ENCODE results near the gene SMPD3.

SMPD3 gene

GRCh38 chr16:68379472-68380347 is 68.6 kb downstream of the SMPD3 start:
- no peak for DNase-seq

GRCh38 chr16:68378436-68379415 is 69.6 kb downstream of the SMPD3 start:
- DNase-seq: no peak

DNA sequence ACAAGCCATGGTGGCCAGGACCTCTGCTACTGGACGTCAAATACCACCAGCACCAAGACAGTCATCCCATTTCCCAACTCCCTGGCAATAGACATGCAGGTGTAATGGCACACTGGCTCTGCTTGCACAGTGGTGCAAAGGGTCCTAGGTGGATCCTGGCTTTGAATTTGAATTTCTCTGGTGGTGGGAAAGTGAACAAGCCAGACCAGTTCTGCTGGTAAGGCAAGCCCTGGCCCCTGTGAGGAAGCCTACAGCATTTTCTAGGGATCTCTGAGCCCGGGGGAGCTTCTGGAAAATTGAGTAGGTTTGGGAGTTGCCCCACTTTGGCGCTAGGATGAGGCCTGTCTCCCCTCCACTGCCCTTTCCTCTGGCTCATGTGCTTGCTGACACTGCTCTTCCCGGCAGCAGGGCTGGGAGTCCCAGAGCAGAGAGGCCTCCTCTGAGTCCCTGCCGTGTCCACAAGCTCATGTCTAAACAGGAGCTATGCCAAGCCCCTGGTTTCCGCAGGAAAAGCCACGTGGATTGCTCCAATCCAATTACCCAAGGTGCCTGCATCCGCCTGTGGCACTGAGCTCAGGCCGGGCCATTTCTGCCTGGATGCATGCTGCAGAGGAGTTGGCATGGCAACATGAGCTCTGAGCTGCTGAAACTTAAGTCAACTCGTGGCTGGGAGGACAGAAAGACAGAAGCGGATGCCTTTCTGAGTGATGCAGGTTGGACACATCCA is 70.5 kb downstream of the SMPD3 start:
- DNase-seq: peak in 1 of 2 donors; percentile 22

DNA sequence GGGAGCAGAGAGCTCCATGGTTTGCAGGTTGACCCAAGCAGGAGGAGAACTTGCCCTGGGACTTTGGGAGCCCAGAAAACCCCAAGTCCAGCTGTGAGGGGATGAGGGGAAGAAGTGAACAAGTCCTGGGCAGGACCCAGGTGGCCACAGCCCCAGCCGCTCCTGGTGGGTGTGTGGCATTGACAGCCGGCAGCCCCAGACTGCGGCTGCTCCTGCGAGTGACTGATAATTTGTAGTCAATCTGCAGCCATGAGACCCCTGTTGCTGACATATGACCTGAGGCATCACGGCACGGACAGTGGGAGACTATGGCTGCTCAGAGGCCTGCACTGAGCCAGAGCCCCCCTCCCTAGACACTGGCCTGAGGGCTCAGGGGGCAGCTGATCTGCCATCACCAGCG is 71.1 kb downstream of the SMPD3 start:
- DNase-seq: no peak

DNA sequence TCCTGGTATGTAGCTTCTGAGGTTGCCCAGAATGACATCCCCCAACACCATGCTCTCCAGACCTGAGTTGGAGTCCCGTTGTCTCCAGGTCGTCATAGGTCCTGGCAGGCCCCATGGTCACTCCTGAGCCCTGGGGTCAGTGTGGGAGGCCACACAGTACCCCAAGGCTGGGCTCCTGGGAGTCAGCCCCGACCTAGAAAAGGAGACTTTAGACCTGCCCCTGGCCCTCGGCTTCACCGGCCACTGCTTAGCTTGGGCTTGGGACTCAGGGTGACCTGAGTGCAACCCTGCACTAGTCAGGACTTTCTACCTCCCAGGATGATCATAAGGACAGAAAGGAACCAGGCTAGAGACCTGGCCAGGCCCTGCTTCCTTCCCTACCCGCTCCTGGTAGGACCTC is 71.7 kb downstream of the SMPD3 start:
- no peak for DNase-seq

- DNase-seq: no peak
Observed at GRCh38 chr16:68375801-68376536, 72.3 kb downstream of the SMPD3 start.

DNA sequence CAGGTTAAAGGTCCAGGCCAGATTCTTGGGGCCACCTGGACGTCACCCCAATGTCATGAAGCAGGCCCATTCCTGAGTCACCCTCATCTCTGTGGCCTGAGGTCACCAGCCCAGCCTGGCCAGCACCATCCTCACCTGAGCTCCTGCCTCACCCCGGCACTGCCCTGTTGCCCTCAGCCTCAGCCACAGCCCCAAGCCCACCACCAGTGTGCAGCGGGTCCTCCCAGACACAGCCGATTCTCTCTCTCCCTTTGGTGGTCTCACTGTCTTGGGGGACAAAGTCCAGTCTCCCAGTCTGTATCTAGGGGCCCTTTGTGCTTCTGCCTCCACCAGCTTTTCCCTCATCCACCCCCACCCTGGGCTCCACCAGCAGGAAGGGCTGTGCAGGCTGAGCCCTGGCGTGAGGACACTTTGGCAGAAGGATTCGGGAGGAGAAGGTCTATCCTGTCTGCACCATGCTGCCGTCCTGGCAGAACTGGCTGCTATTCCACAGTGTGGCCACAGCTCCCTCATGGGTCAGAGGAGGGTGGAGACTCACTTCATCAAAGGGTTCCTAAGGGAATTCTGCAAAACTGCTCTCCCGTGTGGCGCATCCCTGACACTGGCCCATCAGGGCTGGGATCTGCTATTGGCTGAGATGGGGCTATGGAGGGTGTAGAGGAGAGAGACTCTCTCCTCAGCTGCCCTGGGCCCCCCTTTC is 73.2 kb downstream of the SMPD3 start:
- no peak for DNase-seq

- no peak for DNase-seq
Observed at GRCh38 chr16:68374246-68374805, 74.0 kb downstream of the SMPD3 start.

DNA sequence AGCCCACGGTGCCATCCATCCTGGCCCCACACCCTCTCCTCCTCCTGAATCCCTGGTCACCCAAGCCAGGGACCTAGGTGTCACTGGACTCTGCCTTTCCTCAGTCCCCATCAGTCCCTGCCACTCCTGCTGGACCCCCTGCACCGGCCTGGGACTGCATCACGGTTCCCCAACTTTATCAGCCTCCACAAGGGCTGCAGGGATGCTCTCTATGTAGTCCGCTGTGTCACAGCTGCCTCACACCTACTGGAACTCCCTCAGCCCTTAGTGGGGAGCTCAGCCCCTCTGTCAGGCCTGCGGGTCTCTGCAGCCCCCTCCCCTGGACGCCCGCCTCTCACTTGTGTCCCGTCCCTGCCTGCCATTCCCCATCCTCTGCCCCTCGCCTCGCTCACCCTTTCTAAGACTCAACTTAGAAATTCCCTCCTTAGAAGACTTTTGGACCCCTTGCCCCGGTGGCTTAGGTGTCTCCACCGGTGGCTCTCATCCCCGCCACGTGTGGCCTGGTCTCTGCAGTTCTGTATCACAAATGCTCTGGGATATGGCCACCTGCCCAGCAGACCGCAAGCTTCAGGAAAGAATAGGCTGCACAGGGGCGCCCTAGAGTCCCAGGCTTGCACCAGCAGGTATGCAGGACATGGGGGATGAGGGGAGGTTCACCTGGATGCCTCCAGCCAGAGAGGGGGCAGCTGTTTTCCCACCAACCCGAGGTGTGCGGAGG is 74.6 kb downstream of the SMPD3 start:
- DNase-seq: no peak

DNA sequence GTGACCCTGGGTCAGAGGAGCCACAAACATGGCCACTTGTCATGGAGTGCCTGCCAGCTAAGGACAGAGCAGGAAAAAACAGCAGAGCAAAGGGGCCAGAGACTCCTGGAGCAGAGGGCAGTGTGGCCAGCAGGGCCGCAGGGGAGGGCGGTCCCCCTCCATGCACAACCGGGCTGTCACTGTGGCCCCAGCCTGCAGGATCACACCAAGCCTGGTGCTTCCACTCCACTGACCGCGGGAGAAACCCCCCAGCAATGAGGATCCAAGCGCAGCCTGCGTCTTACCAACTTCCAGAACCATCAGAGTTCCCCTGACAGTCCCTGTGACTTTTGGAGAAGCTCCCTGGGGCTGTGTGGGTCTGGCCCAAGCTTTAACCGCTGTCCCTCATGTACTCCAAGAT is 75.5 kb downstream of the SMPD3 start:
- DNase-seq: no peak

- no peak for DNase-seq
Observed at GRCh38 chr16:68372381-68372720, 76.0 kb downstream of the SMPD3 start.

DNA sequence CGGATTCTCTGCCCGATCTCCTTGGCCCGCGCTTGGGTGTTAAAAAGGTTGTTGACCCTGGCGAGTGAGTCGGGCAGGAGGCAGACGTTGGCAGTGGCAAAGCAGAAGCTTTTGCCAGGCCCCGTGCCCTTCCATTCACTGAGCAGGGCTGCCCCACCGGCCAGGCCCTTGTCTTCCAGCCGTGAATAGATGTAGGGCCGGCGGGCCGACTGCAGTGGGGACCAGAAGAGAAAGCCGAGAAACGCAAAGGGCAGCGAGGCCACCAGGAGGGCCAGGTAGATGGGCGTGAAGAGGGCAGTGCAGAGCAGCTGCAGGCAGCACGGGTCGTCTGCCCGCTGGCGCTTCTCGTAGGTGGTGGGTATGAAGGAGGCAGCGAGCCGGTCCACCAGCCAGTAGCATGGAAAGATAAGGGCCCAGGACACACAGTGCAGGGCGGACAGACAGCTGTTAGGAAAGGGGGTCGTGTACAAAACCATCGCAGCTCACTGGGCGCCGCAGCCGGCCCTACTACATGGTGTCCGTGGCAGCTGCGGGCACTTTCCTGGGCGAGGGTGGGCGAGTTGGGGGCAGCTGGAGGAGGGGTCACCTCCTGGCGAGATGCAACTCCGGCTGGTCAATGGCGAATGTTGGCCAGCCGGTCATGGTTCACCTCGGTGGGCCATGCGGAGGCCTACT is 76.5 kb downstream of the SMPD3 start:
- DNase-seq: no peak

DNA sequence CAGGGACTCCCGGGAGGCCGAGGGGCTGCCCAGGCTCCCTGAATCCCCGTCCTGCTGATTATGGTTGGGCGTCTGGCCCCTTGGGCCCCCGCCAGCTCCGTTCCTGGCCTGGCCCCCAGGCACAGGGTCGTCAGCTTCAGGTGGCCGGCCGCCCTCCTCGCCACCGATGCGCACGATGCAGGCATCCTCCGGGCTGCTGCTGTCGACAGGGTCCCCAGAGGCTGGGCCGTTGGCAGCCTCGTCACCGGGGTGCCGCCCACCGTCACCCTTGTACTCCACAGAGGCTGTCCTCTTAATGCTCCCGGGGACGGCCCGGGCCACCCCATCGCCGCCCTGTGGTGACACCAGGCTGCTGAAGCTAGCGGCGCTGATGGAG is 77.0 kb downstream of the SMPD3 start:
- DNase-seq: no peak

- no peak for DNase-seq
Observed at GRCh38 chr16:68370581-68371275, 77.6 kb downstream of the SMPD3 start.

- no peak for DNase-seq
Observed at GRCh38 chr16:68369697-68370580, 78.4 kb downstream of the SMPD3 start.

GRCh38 chr16:68369168-68369567 is 79.1 kb downstream of the SMPD3 start:
- DNase-seq: no peak

DNA sequence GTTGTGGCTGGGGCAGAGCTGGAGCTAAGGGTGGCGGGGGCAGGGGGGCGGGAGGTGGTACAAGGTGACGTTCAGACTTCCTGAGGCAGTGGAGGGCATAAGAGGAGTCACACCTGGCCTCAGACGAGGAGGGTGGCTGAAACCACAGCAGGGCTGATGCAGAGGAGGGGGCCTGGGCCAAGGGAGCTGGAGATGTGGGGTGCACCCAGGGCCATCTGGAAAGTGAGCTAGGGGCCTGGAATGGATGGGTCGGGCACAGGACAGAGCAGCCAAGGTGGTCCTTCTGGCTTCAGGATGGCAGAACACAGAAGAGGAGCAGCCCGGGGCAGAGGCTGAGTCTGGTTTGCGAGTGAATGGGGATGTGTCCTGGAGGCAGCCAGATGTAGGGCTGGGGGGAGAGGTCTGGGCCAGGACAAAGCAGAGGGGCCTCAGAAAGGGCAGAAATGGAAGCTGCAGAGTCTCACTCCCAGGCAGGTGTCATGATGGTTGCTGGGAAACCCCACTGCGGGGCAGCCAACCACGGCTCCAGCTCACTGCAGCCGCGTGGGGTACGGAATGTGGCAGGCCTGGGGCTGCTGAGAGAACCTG is 79.9 kb downstream of the SMPD3 start:
- DNase-seq: no peak

DNA sequence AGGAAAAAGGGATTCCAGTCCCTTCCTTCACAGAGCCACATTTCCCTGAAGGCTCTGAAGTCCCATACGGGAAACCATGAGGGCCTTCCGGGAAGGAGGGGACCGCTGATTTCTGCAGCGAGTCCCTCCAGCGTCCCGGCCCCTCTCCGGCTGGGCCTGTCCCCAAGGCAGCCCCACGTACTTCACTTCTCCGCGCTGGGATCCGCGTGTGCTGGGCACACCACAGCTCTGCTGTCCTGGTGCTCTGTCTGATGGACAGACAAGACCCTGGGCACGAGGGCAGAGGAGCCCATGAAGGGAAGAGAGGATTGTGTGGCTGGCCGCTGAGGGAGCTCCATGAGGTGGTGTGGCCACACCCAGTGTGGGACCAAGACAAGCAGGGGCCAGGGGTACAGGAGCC is 80.4 kb downstream of the SMPD3 start:
- DNase-seq: no peak
